OCI-LY3 (cell line): ENCODE measurements around the gene GRID1.

ENCODE experiments used
- CTCF ChIP-seq: fragments of 200-600, 300-600 bp; sonication (generic); IDR thresholded peaks from 2 replicates; pipeline ENCODE4 v1.5.1; 2014; ENCODE audit warnings: antibody characterized with exemption, low read length, low read depth
- EZH2phosphoT487 ChIP-seq: fragments of 200-600 bp; shearing (Covaris generic); IDR thresholded peaks from 2 replicates; pipeline ENCODE4 v1.6.1; 2018; ENCODE audit warnings: antibody characterized with exemption, mixed run types, low read depth

GRCh38 chr10:86234107-86234506, 132.5 kb downstream of the GRID1 start:
- no peak for TF ChIP-seq CTCF
- no peak for TF ChIP-seq EZH2phosphoT487
